Fibroblast of the conjunctiva (primary cell): ENCODE results near the gene JUN.

ENCODE experiments used
- DNase-seq: peaks from one replicate; pipeline ENCODE4 v3.0.0-alpha.2; 2010; ENCODE audit warnings: low read depth

Gene JUN

DNA sequence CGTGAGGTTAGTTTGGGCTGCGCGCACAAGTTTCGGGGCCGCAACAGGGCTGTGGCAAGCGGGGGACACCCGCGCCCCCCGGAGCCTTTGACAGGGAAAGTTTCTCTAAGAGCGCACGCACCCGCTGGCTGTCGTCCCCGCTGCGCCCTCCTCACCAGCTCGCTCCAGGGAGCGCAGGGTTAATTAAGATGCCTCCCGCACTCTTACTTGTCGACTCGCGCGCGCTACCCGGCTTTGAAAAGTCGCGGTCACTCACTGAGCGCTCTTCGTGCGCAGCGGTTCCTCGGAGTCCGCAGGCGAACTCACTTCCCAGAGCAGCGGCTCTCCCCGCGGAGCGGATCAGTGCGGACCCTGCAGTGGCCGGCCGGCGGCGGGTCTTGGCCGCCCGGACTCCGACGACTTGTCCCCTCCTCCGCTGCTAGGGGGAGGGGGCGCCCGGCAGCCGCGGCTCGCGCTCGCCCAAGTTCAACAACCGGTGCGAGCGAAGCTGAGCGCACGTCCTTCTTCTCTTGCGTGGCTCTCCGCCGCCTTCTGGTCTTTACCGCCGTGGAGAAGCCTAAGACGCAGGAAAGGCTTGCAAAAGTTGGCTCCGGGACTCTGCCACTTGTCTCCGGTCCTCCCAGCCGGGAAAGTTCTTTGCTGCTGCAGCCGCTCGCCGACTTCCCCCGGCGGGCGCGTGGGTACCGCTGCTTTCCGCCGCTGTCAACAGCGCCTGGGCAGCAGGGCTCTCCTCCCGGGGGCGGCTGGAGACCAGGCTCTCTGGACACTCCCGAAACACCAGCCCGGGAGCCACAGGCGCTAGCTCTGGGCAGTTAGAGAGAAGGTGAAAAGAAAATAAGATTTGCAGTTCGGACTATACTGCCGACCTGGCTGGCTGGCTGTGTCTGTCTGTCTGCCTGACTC, 506 bp downstream of the JUN start:
- no peak for DNase-seq

DNA sequence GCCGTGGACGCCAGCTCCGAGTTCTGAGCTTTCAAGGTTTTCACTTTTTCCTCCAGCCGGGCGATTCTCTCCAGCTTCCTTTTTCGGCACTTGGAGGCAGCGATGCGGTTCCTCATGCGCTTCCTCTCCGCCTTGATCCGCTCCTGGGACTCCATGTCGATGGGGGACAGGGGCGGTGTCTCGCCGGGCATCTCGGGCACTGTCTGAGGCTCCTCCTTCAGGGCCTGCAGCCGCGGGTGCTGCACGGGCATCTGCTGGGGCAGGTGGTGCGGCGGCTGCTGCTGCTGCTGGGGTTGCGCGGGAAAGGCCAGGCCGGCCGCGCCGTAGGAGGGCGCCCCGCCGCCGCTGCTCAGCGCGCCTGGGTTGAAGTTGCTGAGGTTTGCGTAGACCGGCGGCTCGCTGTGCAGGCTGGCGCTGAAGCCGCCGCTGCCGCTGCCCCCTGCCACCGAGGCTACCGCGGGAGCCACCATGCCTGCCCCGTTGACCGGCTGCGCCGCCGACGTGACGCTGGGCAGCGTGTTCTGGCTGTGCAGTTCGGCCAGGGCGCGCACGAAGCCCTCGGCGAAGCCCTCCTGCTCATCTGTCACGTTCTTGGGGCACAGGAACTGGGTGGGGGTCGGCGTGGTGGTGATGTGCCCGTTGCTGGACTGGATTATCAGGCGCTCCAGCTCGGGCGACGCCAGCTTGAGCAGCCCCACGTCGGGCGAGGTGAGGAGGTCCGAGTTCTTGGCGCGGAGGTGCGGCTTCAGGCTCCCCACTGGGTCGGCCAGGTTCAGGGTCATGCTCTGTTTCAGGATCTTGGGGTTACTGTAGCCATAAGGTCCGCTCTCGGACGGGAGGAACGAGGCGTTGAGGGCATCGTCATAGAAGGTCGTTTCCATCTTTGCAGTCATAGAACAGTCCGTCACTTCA, 1.4 kb downstream of the JUN start:
- DNase-seq = no peak

DNA sequence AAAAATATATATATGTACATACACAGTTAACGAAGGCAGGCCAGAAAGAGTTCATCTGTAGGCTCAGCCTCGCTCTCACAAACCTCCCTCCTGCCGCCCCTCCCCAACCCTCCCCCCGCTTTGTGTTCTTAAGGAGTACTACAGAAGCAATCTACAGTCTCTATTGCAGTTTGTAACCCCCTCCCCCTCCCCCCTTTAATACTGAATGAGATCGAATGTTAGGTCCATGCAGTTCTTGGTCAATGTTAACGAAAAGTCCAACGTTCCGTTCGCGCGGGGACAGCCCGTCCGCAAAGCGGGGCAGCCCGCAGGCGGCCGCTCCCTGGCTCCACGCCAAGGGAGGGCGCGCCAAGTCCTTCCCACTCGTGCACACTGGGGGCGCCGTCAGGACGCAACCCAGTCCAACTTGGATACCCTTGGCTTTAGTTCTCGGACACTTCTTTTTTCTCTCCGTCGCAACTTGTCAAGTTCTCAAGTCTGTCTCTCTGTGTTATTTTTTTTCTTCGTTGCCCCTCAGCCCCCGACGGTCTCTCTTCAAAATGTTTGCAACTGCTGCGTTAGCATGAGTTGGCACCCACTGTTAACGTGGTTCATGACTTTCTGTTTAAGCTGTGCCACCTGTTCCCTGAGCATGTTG, 2.2 kb downstream of the JUN start:
- DNase-seq = peak; percentile 66

DNA sequence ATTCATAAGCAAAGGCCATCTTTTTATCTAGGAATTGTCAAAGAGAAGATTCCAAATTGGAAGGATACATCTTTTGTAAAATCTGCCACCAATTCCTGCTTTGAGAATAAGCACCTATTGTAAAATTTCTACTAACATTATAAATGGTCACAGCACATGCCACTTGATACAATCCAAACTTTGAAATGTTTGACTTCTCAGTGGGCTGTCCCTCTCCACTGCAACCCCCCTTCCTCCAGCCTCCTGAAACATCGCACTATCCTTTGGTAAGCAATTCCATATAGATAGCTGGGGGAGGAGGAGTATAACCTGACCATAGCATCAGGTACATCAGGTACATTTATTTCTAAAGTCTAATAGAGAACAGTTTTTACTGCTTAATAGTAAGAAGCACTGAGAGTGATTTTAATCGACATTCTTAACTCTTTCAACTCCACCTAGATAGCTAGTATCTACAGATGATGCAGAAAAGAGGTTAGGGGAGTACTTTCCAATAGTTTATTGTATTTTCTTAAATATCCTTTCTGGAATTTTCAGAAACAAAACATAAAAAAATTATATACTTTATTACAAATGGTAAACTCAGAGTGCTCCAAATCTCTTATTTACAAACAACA, 2.9 kb downstream of the JUN start:
- DNase-seq = no peak

DNA sequence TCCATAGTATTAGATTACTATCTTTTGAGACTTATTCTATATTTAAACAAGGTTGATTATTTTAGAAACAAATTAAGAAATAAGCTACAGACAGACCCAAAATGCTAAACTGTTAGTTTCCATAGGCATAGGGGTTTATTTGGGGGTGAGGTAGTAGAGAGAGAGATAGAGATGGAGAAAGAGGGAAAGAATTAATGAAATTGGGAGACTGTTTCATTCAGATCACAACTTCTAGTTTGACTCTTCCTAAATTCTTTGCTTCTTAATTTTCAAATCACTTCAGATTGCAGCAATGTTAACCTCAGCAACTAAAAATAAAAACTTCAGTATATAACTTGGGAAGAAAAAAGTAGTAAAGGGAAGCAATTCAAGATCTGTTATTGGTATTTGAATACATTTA, 3.4 kb downstream of the JUN start:
- DNase-seq = no peak

DNA sequence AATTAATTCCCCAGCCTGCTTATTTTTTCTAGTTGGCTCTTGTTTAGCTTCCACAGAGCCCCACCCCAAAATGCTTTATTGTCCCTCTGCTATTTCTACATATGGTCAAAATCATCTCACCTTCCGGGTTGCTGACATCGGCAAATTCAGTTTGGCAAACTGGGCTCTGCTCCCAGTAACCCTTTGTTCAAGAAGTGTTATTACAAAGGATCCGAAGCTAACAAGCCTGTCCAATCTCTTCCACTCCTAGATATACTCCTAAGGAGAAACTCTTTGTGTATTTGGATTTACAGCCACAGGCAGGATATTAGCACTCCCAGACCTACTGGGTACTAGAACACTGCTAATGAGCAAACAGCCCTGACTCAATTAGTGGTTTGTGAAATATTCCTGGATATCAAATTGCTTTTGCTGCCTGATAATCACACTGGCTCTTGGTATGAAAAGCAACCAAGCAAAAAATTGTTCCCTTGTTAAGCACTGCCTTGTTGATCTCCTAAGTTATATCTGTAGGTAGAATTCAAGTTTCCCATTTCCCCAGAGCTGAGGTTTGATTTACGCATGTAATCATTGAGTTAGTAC, 4.0 kb downstream of the JUN start:
- no peak for DNase-seq

DNA sequence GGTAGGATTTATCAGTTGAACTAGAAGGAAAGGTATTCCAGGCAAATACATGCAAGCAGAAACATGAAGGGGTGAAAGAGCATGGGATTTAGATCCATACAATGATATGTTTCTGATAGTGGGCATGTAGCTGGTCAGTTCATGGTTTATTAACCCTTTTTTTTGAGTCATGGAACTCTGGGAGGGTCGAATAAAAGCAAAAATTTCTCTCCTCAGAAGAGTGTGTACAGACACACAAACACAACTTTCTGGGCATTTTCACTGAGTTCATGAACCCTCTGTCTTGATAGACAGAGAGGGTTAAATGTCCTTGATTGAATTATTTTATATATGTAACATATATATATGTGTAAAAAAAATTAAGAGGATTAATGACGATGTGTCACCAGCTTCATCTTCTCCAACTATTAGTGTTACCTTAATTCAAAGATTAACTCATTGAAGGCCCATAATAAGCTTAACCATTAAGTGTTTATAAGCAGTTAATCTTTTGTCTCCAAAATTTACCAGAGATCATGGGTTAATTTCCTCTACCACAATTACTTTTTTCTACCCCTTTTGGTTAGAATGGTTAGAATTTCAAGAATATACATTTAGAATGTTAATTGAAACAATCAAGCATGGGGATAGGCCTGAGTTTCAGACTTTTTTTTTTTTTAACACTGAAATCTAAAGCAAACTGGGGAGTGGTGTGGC, 4.6 kb downstream of the JUN start:
- no peak for DNase-seq

DNA sequence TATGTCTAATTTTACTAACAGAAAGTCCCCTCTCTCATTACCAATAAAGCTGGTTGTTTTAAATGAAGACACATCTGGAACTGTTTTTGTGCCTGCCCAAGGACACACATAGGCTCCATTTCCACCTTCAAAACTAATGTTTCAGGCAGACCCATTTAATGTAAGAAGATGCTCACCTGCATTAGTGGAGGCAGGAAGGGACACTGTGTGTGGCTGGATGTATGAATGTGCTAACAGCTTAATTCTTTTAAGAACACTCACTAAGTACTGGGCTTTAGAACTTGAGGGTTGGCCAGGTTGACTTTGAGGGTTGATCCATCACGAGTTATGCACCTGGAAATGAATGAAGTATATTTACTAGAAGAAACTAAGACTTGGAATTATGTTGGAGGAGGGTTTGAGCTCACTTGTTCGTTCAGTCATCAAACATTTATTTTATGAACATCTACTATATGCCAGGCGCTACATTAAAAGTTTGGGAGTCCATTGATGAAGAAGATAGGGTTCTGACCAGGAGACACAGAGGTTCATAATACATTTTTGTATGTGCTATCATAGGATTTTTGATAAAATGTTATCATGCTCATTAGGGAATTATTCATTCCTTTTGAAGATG, 5.4 kb downstream of the JUN start:
- DNase-seq = no peak

DNA sequence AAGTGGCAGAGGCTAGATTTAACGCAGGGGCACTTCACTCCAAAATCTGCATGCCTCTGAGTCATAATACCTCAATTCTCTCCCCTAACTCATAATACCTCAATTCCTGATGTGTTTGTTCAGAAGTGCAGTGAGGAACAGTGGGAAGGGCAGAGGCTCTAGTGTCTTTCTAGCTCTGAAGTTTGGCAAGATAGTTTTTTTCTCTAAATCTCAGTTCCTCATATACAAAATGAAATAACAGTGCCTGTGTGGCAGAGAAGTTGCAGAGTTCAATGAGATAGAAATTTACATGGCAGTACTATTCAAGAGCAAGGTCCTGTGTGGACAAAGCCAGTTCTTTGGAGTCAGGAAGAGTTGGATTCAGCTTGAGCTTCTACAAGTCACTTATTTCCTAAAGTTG, 9.8 kb downstream of the JUN start:
- DNase-seq = no peak

DNA sequence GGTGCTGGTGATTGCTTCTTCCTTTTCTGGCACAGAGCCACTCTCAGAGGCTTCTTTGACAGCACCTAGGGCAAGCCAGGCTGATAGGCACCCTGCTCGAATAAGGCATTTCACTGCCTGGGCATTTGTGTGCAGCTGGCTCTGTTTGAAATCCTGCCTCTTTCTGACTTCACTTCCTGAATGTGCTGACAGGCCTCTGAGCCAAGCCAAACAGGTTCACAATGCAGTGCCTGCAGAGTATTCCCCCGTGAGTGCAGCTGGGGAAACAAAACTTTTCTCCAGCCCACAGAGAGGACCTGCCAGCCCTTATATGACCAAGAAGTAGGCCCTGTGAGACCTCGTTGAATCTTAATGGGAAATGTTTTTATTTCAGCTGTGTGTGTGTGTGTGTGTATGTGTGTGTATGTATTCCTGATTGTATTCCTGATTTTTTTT, 10.4 kb downstream of the JUN start:
- no peak for DNase-seq

DNA sequence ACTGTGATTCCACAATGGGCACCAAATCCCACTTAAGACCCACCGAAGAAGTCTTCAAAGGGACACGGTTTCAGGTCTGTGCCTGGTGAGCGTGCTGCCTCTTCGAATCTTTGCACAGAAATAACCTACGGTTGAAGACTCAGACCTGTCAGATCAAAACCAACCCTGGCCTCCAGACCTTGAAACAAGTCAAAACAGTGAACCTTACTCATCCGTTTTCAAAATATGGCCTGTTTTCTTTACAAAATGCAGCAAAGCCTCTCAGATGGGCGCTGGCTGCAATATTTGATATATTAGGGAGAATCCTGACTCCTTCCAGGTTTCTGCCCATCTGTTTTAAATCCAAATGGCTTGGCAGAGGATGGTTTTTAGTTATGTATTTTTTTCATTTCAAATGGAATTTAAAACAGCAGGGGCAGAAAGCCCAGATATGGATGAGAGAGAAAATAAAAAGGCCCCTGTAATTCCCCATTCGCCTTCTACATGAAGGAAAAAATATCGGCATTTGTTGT, 14.0 kb downstream of the JUN start:
- DNase-seq = no peak

DNA sequence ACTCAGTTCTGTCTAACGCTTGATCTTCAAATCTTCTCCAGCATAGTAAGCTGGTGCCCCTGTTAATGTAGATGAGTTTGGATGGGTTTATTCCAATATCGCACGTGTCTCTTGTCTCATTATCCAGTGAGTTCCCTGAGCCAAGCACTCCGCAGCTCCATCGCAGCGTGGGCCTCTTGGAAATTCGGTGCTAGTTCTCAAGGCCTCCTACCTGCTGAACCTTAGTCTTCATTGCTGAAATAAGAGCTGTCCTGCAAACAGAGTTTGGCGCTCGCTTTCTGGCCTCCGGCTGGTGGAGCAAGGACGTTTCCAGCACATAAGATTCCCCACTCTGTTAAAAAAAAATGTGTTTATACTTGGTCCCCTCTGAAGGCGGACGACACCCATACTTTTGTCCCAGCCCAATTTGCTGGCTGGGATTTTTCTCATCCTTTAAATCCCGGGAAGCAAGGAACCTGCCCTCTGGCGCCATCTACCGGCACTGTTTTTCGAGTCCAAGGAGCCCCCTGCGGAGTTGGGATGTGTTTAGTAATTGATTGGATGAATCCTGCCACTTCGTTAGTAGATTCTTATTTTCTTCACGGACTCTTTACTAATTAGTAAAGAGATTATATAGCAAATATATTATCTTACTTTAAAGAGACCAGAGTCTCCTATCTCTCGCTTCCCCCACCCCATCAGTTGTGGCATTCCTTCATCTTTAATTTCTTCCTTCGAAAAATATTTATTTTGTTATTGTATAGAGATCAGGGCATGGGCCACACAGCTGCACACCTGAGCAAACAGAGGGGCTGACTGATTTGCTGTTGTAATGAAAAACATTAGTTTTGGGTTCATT, 14.7 kb downstream of the JUN start:
- no peak for DNase-seq

DNA sequence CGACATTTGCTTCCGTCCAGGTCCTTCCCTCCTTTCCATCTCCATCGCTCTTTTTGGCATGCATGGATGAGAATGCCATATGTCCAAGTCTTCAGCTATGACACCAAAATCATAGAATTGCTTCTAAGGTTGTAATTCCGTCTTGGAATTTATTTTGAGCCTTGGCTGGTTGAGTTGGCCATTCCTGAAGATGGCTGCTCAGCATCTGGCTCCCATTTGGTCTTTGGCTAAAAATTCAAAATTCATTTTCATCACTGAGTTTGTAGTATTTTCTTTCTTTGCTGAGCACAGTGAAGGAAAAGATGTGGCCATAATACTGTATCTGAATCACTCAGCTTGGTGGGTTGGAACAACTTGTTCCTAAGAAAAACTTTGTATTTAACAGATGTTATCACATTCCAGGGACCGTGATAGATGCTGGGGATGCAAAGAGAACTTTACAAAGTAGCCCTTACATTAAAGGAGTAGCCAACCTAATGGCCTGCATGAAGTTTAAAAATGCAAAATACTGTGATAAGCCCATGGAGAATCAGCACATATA, 15.6 kb downstream of the JUN start:
- no peak for DNase-seq

DNA sequence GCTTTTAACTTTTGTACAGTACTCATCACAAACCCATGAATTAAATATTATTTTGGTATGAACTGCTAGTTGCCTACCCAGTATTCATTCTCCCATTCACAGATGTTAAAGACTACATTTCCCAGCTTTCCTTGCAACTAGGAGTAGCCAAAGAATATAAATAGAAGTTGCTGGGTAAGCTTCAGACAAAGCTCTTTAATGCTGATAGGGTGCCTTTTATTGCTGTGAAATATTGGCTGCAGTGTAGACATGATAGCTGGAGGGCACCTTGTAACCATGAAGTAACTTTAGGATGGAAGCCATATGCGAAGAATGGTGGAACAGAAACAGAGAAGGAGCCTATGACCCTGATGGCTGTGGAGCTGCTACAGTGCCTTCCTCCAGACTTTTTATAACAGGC, 16.7 kb downstream of the JUN start:
- no peak for DNase-seq

DNA sequence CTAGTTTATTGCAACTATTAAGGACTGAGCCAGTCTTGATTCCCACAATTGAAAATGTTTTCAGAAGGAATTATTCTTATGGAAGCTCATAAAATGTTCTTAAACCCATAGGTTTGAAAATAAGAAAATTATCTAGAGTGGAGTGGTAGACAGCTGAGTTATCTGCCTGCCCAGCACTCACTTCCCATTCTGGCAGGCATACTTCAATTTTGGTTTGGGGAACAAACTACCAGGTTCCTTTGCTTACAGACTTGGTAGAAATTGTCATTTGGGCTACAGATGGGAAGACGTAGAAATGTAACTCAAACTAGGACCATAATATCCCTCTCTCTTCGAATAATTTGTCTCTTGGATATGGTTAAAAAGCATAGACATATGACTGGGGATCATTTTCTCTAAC, 18.4 kb downstream of the JUN start:
- no peak for DNase-seq

DNA sequence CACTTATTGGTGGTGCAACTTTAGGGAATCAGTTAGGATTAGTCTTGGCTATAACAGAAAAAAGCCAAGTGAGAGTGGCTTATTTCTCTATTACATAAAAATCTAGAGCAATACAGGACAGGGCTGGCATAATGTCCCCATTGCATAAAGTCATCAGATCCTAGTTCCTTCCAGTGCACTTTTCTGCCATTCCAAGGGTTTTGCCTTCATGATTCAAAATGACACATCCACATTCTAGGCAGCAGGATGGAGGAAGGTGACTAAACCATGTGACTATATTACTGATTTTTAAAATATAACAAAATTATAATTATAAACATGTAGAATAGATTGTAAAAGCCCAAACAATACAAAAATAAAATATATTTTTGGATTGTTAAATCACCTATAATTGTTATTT, 18.8 kb downstream of the JUN start:
- no peak for DNase-seq

DNA sequence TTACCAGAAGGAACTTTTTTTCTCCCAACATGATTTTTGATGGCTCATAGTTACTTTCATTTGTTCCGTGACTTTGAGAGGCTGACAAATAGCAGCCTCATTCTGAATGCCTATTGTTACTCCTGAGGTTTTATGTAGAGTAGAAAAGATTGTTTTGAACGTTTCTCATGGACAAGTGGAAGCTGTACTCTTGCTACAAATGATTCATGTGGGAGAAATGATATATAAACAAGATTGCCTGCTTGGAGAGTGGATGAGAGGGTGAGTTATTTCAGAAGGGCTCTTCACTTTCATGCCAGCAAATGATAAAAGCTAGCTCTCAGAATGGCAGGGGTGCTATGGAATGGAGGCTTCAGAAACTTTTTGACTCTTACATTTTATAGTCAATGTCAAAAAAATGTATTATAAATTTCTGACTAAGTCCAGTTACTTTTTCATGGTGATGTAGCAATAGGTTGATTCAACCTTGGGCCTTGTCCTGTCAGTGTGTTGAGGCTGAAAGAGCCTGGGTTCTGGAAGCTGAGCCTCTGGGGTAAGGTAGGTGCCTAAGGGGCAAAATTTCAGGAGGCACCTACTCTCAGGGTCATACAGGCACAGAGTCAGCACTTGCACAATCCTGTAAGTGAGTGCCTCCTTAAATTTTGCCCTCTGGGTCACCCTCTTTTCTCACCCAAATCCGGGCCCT, 19.4 kb downstream of the JUN start:
- DNase-seq = no peak

DNA sequence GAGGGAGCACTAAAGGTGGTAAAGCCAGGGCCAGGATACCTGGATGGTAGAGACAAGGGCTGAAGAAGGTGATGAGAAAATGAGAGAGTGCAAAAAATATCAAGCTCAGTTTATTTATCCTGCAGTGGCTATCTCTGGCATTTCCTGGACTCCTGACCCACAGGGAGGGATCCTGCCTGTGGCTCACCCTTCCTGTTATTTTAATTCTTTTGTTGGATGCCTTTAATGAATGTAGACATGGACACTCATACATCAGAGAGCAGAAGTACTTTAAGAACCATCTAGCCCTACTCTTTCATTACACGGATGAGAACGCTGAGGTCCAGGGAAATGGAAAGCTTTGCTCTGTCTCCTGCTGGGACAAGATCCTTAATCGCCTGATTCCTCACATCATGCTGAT, 20.6 kb downstream of the JUN start:
- DNase-seq = no peak

DNA sequence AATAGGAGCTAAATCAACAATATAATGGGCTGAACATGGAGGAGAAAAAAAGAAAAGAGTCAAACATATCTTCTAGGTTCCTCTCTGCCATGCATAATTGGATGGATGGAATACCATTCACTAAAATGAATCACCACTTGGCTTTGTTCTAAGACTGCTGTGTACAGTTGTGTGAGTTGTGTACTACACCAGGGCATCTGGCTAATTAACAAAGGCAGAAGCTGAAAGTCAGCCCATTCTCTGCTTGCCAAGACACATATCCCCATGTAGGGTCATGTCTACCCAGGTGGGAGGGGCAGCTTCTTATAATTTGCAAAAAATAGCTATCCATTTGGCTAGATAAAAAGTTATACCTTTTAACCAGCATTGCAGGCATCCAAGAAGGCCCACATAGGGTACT, 21.0 kb downstream of the JUN start:
- DNase-seq = no peak
